HepG2 (cell line): ENCODE results near the gene SHISA5. TPM values are rescaled to one million over a fixed set of nuclear protein-coding genes. Genes with fewer than 3 reads are reported as not detected.

Experiments used
- ATAC-seq: fragments of 200-7000 bp; cut with Tn5 transposase; 3 replicates; pipeline ENCODE4 v1.9.1; 2020; ENCODE audit warnings: mild to moderate bottlenecking, moderate library complexity
- BruUV-seq: library from RNA; stranded (reverse); fragments of 400-500 nt; replicated peaks from 2 replicates; lab custom pipeline; 2021; lab: Mats Ljungman, UMichigan
- CTCF ChIA-PET: fragments of 300-600 bp; formaldehyde crosslinking; extraction: SDS; loops from one replicate; lab custom pipeline; 2021; ENCODE audit warnings: low total read pairs, inconsistent platforms, low intra/inter-chr PET ratio; lab: Yijun Ruan, JAX
- POLR2A ChIA-PET: fragments of 350-600 bp; sonication (Branson Sonifier 250); formaldehyde crosslinking; loops from one replicate; lab custom pipeline; 2020; ENCODE audit warnings: antibody characterized with exemption, inconsistent platforms; lab: Yijun Ruan, JAX
- DNase-seq: peaks from one replicate; pipeline ENCODE4 v3.0.0-alpha.2; 2015; ENCODE audit warnings: low spot score
- FAIRE-seq: peaks from 3 replicates; lab custom pipeline; 2011; peaks lifted over from hg19 to GRCh38; lab: Jason Lieb, UNC
- H2AFZ ChIP-seq: one replicate; pipeline ENCODE4 v1.6.1; 2011; ENCODE audit warnings: low read length, inconsistent platforms
- H3K27ac ChIP-seq: fragments of 300-600 bp; 3 replicates; pipeline ENCODE4 v1.8.0; 2011; ENCODE audit warnings: mixed run types, mild to moderate bottlenecking, mixed read lengths, low read length, inconsistent platforms; ENCODE audit not compliant: insufficient read depth; ENCODE audit errors: extremely low read length
- H3K27me3 ChIP-seq, 2 experiments: fragments of 200-600 bp in 1 of 2; 2 replicates in 1 of 2; 3 replicates in 1 of 2; pipeline versions ENCODE4 v1.6.0 to v1.8.0; 2011; ENCODE audit warnings: low read length in 2 of 2, mild to moderate bottlenecking in 2 of 2, moderate library complexity in 2 of 2, inconsistent platforms in 1 of 2; ENCODE audit not compliant: insufficient read depth in 2 of 2, control insufficient read depth in 1 of 2
- H3K36me3 ChIP-seq, 2 experiments: fragments of 200-600 bp in 1 of 2; replicated peaks in 1 of 2; 2 replicates in 1 of 2; 3 replicates in 1 of 2; pipeline versions ENCODE4 v1.5.1 to v1.8.0; 2011; ENCODE audit warnings: low read length in 2 of 2, inconsistent platforms in 1 of 2; ENCODE audit not compliant: insufficient read depth in 2 of 2, control insufficient read depth in 1 of 2
- H3K4me1 ChIP-seq: 2 replicates; pipeline ENCODE4 v1.5.1; 2012; ENCODE audit warnings: low read length, inconsistent platforms; ENCODE audit not compliant: insufficient read depth
- H3K4me2 ChIP-seq: 2 replicates; pipeline ENCODE4 v1.6.0; 2011; ENCODE audit warnings: low read depth, low read length, inconsistent platforms
- H3K4me3 ChIP-seq, 3 experiments: fragments of 200-600 bp in 1 of 3; sonication (generic), shearing (Covaris generic) in 1 of 3; replicated peaks in 1 of 3; 2 replicates each; pipeline ENCODE4 v1.5.1; 2011 to 2016; ENCODE audit warnings: low read length in 3 of 3, inconsistent platforms in 2 of 3, low read depth in 2 of 3, mild to moderate bottlenecking in 2 of 3, control low read depth in 1 of 3, mixed read lengths in 1 of 3; ENCODE audit not compliant: insufficient read depth in 1 of 3
- H3K79me2 ChIP-seq: one replicate; pipeline ENCODE4 v1.6.1; 2011; ENCODE audit warnings: low read length, inconsistent platforms; ENCODE audit not compliant: insufficient read depth
- H3K9ac ChIP-seq: 2 replicates; pipeline ENCODE4 v1.6.0; 2011; ENCODE audit warnings: mild to moderate bottlenecking, low read depth, low read length, inconsistent platforms; ENCODE audit not compliant: insufficient read depth
- H3K9me3 ChIP-seq: 2 replicates; pipeline ENCODE4 v1.5.1; 2012; ENCODE audit warnings: mild to moderate bottlenecking, low read length
- H4K20me1 ChIP-seq: 2 replicates; pipeline ENCODE4 v1.6.0; 2011; ENCODE audit warnings: inconsistent platforms, mild to moderate bottlenecking, low read length, moderate library complexity; ENCODE audit not compliant: insufficient read depth
- LCORL ChIP-seq, 2 experiments: fragments of 450-650 bp in 1 of 2; sonication (generic) in 1 of 2; formaldehyde crosslinking in 1 of 2; IDR thresholded peaks; 2 replicates each; pipeline versions ENCODE4 v1.5.0 to v1.6.1; 2017 to 2020; ENCODE audit warnings: antibody characterized with exemption in 1 of 2, missing genetic modification reagents in 1 of 2
- SNAPC4 ChIP-seq: sonication (generic); formaldehyde crosslinking; IDR thresholded peaks from 2 replicates; pipeline ENCODE4 v1.4.0; 2020; ENCODE audit warnings: mild to moderate bottlenecking, missing genetic modification reagents
- STAT6 ChIP-seq: sonication (generic); formaldehyde crosslinking; IDR thresholded peaks from 2 replicates; pipeline ENCODE4 v1.4.0; 2020; ENCODE audit warnings: missing genetic modification reagents, mild to moderate bottlenecking, borderline replicate concordance
- WGBS: methylation state at CpG from one replicate; pipeline ENCODE4 v1.1.6; 2017; ENCODE audit warnings: low lambda C conversion rate; 5-methylcytosine and 5-hydroxymethylcytosine counted together
- in situ Hi-C: cut with HindIII; loops from 2 replicates; pipeline ENCODE4 v1.10.0; 2017; ENCODE audit warnings: low pct_unique_long_range_greater_than_20kb; ENCODE audit not compliant: extremely low pct_ligation_motif_present
- intact Hi-C: fragments of 100-400 bp; cut with micrococcal nuclease; formaldehyde crosslinking; loops from one replicate; pipeline ENCODE4 v1.10.0; 2022; ENCODE audit not compliant: unreplicated experiment
- polyA plus RNA-seq, 8 experiments: library from polyadenylated mRNA; depleted of rRNA in 3 of 8; stranded (reverse) in 7 of 8; unstranded in 1 of 8; fragments of >200 nt; fragmentation: Illumina TruSeq in 4 of 8; extraction: Trizol in 4 of 8; gene quantifications; 2 replicates each; pipeline versions ENCODE4 v1.2.1 to v1.2.3, GENCODE V29; 2011 to 2016; ENCODE audit warnings: low read depth in 4 of 8, missing spikeins in 1 of 8, mixed read lengths in 1 of 8; ENCODE audit not compliant: insufficient read depth in 1 of 8
- total RNA-seq, 5 experiments: library from RNA; depleted of rRNA; stranded (reverse); fragments of >200 nt; fragmentation: Illumina TruSeq; extraction: Trizol; gene quantifications; 2 replicates each; pipeline ENCODE4 v1.2.3, GENCODE V29; 2016; ENCODE audit warnings: low read depth in 1 of 5
- TF ChIP-seq, protein P1 (sequence below): IDR thresholded peaks from 2 replicates; pipeline ENCODE4 v1.6.1; 2016; ENCODE audit warnings: low read depth, missing genetic modification reagents, missing compliant biosample characterization
- TF ChIP-seq, protein P2 (sequence below): sonication (generic); formaldehyde crosslinking; IDR thresholded peaks from 2 replicates; pipeline ENCODE4 v1.8.1; 2023; ENCODE audit warnings: missing genetic modification reagents, inconsistent platforms, borderline replicate concordance

SHISA5 gene
- total and polyA plus RNA-seq, 2 of the 13 experiments (the other 11 are each of a cell fraction or from before 2014, with no cell fraction given): 75.8 to 91.4 TPM

- Histone ChIP-seq H3K79me2 (no peaks in the 10 kb centered on the region), H3K4me2 (no peak overlapping the region), H3K27me3 (no peaks in the 10 kb centered on the region), H3K4me3 (no peak overlapping the region), H4K20me1 (no peaks in the 10 kb centered on the region)
- ChIA-PET POLR2A (interaction anchor here (3.6 kb wide), 1 partner anchor 13 kb away, joined by 17 read pairs; no protein-coding TSS in a partner anchor), CTCF (no interaction called here)
- in situ Hi-C loops: no loop called here
- DNase-seq (no peak), FAIRE-seq (no peak)
- no TSS peak for BruUV-seq
- intact Hi-C loops: no loop called here
- WGBS: 100% methylated on average over 6 of the region's 7 CpGs
- TF ChIP-seq, protein P1, sequence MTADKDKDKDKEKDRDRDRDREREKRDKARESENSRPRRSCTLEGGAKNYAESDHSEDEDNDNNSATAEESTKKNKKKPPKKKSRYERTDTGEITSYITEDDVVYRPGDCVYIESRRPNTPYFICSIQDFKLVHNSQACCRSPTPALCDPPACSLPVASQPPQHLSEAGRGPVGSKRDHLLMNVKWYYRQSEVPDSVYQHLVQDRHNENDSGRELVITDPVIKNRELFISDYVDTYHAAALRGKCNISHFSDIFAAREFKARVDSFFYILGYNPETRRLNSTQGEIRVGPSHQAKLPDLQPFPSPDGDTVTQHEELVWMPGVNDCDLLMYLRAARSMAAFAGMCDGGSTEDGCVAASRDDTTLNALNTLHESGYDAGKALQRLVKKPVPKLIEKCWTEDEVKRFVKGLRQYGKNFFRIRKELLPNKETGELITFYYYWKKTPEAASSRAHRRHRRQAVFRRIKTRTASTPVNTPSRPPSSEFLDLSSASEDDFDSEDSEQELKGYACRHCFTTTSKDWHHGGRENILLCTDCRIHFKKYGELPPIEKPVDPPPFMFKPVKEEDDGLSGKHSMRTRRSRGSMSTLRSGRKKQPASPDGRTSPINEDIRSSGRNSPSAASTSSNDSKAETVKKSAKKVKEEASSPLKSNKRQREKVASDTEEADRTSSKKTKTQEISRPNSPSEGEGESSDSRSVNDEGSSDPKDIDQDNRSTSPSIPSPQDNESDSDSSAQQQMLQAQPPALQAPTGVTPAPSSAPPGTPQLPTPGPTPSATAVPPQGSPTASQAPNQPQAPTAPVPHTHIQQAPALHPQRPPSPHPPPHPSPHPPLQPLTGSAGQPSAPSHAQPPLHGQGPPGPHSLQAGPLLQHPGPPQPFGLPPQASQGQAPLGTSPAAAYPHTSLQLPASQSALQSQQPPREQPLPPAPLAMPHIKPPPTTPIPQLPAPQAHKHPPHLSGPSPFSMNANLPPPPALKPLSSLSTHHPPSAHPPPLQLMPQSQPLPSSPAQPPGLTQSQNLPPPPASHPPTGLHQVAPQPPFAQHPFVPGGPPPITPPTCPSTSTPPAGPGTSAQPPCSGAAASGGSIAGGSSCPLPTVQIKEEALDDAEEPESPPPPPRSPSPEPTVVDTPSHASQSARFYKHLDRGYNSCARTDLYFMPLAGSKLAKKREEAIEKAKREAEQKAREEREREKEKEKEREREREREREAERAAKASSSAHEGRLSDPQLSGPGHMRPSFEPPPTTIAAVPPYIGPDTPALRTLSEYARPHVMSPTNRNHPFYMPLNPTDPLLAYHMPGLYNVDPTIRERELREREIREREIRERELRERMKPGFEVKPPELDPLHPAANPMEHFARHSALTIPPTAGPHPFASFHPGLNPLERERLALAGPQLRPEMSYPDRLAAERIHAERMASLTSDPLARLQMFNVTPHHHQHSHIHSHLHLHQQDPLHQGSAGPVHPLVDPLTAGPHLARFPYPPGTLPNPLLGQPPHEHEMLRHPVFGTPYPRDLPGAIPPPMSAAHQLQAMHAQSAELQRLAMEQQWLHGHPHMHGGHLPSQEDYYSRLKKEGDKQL (CRISPR knock-in tag): no peak
- TF ChIP-seq, protein P2, sequence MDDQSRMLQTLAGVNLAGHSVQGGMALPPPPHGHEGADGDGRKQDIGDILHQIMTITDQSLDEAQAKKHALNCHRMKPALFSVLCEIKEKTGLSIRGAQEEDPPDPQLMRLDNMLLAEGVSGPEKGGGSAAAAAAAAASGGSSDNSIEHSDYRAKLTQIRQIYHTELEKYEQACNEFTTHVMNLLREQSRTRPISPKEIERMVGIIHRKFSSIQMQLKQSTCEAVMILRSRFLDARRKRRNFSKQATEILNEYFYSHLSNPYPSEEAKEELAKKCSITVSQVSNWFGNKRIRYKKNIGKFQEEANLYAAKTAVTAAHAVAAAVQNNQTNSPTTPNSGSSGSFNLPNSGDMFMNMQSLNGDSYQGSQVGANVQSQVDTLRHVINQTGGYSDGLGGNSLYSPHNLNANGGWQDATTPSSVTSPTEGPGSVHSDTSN (CRISPR knock-in tag): no peak
- TF ChIP-seq LCORL (IDR thresholded peaks at IDR 0.05) (no peak), LCORL (CRISPR knock-in tag; IDR thresholded peaks at IDR 0.05) (no peak), SNAPC4 (CRISPR knock-in tag) (no peak), STAT6 (CRISPR knock-in tag) (no peak)
- TF ChIP-seq, all 625 proteins: peak for 0
- Histone ChIP-seq H3K36me3 (peaks cover 12 to 41% of the 10 kb centered on the region in 2 experiments), H2AFZ (no peak overlapping the region), H3K4me1 (no peaks in the 10 kb centered on the region), H3K27ac (no peak overlapping the region), H3K9ac (no peak overlapping the region), H3K9me3 (no peaks in the 10 kb centered on the region)
- no peak for ATAC-seq
These were observed 44.0 kb downstream of the SHISA5 start for GRCh38 chr3:48459773-48460516.
